HG03354 (cell line): Measurements from ENCODE around the gene RBM4.
"Not testable (repeated sequence)": the region's sequence is repeated elsewhere in the genome, so short reads cannot be mapped to it uniquely, and the experiment has no call there.

Source experiments
- ATAC-seq: cut with Tn5 transposase; IDR thresholded peaks from one replicate; pipeline ENCODE4 v1.9.1; 2021; ENCODE audit warnings: mild to moderate bottlenecking; ENCODE audit not compliant: unreplicated experiment, poor library complexity, severe bottlenecking

The RBM4 gene

GRCh38 chr11:66638177-66639065, at the start of gene RBM4:
RBM4 (plus strand) TSS chr11:66638703; CDS start chr11:66639712, 1,009 bp downstream.
- peak; percentile 93 for ATAC-seq

GRCh38 chr11:66589315-66589714, 49.2 kb upstream of the RBM4 start:
- not testable (repeated sequence) for ATAC-seq

GRCh38 chr11:66589996-66590675, 48.4 kb upstream of the RBM4 start:
- ATAC-seq = no peak

- no peak for ATAC-seq
These were observed 47.3 kb upstream of the RBM4 start for GRCh38 chr11:66591175-66591574.

GRCh38 chr11:66592457-66593302, 45.8 kb upstream of the RBM4 start, which contains the start of the genes CCDC87 and CCS:
CCDC87 (minus strand) TSS chr11:66593063; CDS start chr11:66593015, 48 bp downstream.
CCS (plus strand) TSS chr11:66593185; CDS start chr11:66593262, 77 bp downstream.
- peak; percentile 94 for ATAC-seq

- ATAC-seq = no peak
These were observed 45.2 kb upstream of the RBM4 start for GRCh38 chr11:66593303-66593635.

GRCh38 chr11:66593650-66594049, 44.9 kb upstream of the RBM4 start:
- no peak for ATAC-seq

- ATAC-seq = no peak
These were observed 43.1 kb upstream of the RBM4 start for GRCh38 chr11:66595245-66595904.

- ATAC-seq = no peak
These were observed 39.5 kb upstream of the RBM4 start for GRCh38 chr11:66598993-66599392.

- no peak for ATAC-seq
These were observed 38.3 kb upstream of the RBM4 start for GRCh38 chr11:66600219-66600618.

- no peak for ATAC-seq
These were observed 37.8 kb upstream of the RBM4 start for GRCh38 chr11:66600631-66601233.

- ATAC-seq = no peak
These were observed 35.4 kb upstream of the RBM4 start for GRCh38 chr11:66603072-66603471.

- no peak for ATAC-seq
These were observed 34.3 kb upstream of the RBM4 start for GRCh38 chr11:66604155-66604554.

- ATAC-seq = not testable (repeated sequence)
These were observed 31.9 kb upstream of the RBM4 start for GRCh38 chr11:66606608-66607007.

- no peak for ATAC-seq
These were observed 31.2 kb upstream of the RBM4 start for GRCh38 chr11:66607126-66607834.

- no peak for ATAC-seq
These were observed 28.5 kb upstream of the RBM4 start for GRCh38 chr11:66609721-66610617.

GRCh38 chr11:66612458-66612857, 26.0 kb upstream of the RBM4 start:
- no peak for ATAC-seq

GRCh38 chr11:66614073-66614472, 24.4 kb upstream of the RBM4 start:
- ATAC-seq = no peak
